NCI-H748 (cell line): ENCODE results near the gene PIM1.

Source experiments
- DNase-seq: peaks from one replicate; lab custom pipeline; 2025; ENCODE audit not compliant: unreplicated experiment; lab: John Stamatoyannopoulos, UW

The PIM1 gene

DNA sequence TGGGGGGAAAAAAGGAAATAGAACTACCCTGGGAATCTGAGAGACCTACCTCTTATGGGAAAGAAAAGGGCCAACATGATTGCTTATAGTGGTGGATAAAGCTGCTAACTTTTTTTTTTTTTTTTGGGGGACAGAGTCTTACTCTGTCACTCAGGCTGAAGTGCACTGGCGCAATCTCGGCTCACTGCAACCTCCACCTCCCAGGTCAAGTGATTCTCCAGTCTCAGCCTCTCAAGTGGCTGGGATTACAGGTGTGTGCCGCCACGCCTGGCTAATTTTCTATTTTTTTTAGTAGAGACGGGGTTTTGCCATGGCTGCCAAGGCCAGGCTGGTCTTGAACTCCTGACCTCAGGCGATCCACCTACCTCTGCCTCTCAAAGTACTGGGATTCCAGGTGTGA, 48.1 kb downstream of the PIM1 start:
- no peak for DNase-seq

DNA sequence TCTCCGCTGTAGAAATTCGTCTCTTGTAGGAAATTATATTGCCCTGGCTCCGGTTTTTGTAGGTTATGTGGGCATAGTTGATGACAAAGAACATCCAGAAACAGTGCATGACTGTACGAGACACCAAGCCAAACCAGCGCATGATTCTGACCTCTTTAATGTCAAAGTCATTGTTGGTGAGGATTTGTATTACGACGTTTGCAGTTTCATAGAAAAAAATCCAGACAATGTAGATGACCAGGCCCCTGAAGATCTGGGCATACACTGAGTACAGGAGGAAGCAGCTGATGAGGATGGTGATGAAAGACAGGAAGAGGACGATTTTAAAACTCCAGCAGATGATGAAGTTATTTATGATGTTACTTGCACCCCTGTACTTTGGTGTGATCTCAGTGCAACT, 48.6 kb downstream of the PIM1 start:
- DNase-seq: no peak

DNA sequence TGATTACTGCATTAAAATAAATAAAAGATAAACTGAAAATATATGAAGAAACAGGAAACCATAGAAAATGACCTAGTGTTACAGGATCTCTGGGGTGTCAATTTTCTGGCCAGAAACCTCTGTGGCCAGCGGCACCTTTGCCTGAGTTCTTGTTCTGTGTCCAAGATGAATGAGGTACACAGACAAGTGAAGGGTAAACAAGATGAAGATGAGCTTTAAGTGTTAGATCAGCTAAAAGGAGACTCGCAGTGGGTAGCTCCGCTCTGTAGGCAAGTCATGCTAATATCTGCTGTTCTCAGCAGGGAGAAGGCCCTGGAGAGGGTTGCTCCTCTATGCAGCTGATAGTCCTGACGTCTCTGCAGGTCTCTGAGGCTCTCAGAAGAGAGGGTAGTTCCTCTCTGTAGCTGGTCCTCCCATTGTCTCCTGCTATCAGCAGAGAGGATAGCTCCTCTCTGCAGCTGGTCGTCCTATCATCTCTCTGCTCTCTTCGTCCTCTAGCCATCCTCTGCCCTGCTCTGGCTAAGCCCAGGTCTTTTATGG, 51.7 kb downstream of the PIM1 start:
- no peak for DNase-seq

DNA sequence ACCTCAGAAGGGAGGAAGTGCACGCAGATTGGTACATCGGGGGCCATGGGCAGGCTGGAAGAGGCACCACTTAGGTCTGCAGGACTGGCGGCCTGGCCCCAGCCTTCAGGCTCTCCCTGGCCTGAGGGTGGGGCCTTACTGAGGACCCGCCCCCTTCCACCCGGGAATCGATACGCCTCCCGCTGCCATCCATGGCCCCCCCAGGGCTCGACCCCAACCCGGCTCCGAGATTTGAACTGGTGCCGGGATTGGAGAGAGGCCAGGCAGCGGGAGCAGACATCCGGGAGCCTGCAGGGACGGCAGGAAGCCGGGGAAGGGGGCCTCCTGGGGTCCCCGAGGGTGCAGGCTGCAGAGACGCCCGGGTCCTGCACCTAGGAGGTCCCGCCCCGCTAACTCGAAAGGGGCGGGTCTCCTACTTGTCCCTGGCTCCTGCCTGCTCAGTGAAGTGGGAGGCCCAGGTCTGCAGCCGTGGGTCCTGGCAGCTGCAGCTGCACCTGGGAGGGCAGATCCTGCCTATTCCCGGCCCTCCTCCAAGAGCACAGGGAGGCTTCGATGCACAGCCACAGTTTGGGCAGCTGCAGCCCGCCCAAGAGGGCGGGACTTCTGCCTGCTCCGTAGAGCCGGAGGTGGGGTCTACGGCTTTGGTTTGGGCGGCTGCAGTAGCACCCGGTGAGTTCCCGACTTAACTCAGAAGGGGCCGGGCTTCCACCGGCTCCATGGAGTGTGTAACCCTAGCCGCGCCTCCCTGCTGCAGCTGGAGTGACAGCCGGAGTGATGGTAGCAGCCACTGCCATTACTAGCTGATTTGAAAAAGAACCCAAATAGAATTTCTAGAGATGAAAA, 52.4 kb downstream of the PIM1 start:
- peak; percentile 100 for DNase-seq

DNA sequence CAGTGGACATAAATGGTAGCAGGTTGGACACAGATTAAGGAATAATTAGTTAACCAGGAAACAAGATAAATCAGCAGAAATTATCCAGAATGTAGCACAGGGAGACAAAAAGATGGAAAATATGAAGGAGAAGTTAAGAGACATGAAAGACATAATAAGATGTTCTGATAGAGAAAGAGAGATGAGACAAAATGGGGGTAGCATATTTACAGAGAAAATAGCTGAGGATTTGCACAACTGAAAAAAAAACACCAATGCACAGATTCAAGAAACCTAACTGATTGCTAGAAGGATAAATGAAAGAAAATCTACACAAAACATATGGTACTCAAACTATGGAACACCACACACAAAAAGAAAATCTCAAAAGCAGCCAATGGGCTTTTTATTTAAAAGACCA, 53.0 kb downstream of the PIM1 start:
- no peak for DNase-seq
